HT-29 (cell line): Measurements from ENCODE around the gene USP5. TPM values are rescaled to one million over a fixed set of nuclear protein-coding genes. Genes with fewer than 3 reads are reported as not detected.
A peak's percentile ranks its signal among the peaks of the same experiment; 100 is the strongest.

ENCODE experiments used
- DNase-seq: peaks from one replicate; pipeline ENCODE4 v3.0.0-alpha.2; 2015; ENCODE audit warnings: low spot score
- total RNA-seq: library from RNA; depleted of rRNA; stranded (reverse); fragments of >200 nt; shearing (Covaris generic); gene quantifications from 2 replicates; pipeline ENCODE4 v1.2.3, GENCODE V29; 2014

USP5 gene
- total RNA-seq, 1 experiment from 2014 or later, result 122 TPM

- DNase-seq, result no peak
Observed at GRCh38 chr12:6840330-6840729, 11.6 kb upstream of the USP5 start.

GRCh38 chr12:6840761-6841515, 11.0 kb upstream of the USP5 start, which contains the start of gene GNB3:
Gene GNB3, plus strand, starts transcription at chr12:6840925. Its CDS starts 363 bp downstream, at chr12:6841288.
- DNase-seq, result no peak

GRCh38 chr12:6842075-6842474, 9.9 kb upstream of the USP5 start:
- DNase-seq, result no peak

DNA sequence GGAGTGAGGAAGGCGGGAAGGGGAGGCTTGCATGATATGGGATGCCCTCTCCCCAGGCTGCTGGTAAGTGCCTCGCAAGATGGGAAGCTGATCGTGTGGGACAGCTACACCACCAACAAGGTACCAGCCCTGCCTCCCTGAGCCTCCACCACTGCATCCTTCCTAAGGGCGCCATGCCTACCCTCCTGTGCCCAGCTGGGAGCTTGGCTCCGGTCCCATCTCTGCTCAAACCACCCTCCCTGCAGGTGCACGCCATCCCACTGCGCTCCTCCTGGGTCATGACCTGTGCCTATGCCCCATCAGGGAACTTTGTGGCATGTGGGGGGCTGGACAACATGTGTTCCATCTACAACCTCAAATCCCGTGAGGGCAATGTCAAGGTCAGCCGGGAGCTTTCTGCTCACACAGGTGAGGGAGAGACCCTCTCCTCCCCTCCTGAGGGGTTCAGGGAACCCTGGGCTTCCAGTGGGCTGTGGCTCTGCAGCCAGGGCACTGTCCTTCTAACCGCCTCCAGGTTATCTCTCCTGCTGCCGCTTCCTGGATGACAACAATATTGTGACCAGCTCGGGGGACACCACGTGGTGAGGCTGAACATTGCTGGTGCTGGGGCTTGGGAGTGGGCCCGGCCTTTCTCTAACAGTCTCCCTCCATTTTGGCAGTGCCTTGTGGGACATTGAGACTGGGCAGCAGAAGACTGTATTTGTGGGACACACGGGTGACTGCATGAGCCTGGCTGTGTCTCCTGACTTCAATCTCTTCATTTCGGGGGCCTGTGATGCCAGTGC, 8.6 kb upstream of the USP5 start:
- DNase-seq, result peak; percentile 38

DNA sequence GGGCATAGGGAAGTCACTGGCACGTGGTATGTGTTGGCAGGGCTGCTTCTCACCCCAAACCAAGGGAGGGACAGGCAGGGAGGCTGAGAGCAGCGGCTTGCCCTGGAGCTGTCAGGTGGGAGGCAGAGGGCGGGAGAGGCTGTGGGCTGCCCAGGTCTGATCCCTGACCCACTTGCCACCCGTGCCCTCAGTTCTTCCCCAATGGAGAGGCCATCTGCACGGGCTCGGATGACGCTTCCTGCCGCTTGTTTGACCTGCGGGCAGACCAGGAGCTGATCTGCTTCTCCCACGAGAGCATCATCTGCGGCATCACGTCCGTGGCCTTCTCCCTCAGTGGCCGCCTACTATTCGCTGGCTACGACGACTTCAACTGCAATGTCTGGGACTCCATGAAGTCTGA, 6.6 kb upstream of the USP5 start:
- no peak for DNase-seq

GRCh38 chr12:6846316-6846869, 5.6 kb upstream of the USP5 start:
- no peak for DNase-seq

GRCh38 chr12:6847676-6848075, 4.3 kb upstream of the USP5 start:
- DNase-seq, result no peak

DNA sequence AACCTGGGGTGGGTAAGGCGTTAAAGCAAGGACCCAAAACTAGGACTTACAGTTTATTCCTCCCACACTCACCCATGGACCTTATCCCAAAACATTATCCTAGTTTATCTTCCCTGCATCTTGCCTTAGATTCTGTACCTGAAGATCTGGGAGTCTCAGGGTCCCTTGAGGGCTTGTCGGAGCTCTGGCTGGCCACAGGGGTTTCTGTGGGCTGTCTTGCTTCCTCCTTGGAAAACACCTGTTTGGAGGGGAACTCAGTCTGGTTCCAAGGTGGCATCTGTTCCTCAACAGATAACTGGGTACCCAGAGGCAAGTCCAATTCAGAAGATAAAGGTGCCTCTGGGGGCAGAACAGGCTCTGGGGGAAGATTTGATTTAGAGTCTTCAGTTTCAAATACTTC, 2.5 kb upstream of the USP5 start:
- no peak for DNase-seq

DNA sequence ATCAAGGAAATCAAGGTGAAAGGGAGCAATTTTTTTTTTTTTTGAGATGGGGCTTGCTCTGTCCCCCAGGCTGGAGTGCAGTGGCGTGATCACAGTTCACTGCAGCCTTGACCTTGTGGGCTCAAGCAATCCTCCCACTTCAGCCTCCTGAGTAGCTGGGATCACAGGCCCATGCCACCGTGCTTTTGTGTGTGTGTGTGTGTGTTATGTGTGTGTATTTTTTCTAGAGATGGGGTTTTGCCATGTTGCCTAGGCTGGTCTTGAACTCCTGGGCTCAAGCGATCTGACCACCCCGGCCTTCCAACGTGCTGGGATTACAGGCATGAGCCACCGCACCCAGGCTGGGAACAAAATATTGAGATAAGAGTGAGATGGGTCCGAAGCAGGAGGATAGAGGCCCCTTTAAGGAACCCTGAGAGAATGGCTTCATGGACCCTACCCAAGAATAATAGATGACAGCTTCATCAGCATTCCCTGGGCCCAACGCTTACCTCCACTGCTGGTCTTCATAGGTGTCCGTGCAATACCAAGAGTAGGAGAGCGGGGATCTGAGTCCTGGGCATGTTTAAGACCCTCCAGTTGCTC, 1.9 kb upstream of the USP5 start:
- DNase-seq, result no peak

- DNase-seq, result no peak
Observed at GRCh38 chr12:6850796-6851152, 1.2 kb upstream of the USP5 start.

- peak; percentile 98 for DNase-seq
Observed at GRCh38 chr12:6851153-6851920, 613 bp upstream of the USP5 start, which contains the start of gene CDCA3. Gene CDCA3, minus strand, starts transcription at chr12:6851286. Its CDS starts 334 bp downstream, at chr12:6850952.

GRCh38 chr12:6852651-6853354, 853 bp downstream of the USP5 start:
- DNase-seq, result peak; percentile 50

GRCh38 chr12:6853626-6854025, 1.7 kb downstream of the USP5 start:
- no peak for DNase-seq

DNA sequence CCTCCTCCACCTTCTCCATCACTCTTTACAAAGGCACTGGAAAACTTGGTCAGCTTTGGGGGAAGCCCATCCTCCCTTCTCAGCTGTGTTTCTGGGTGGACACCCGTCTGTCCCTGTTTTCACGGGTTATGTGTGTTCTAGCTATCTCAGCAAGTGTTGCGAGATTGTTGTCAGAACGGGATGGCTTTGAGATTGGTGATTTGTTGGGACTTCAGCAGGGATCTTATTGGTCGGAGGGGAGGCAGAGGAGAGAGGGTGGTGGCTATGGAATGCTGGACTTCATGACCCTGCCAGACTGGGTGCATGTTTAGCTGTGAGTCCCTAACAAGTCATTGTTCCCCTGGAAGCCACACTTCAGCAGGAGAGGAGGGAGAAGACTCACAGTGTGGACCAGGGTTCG, 2.1 kb downstream of the USP5 start:
- DNase-seq, result no peak

GRCh38 chr12:6855322-6855721, 3.4 kb downstream of the USP5 start:
- no peak for DNase-seq

- no peak for DNase-seq
Observed at GRCh38 chr12:6858799-6859198, 6.8 kb downstream of the USP5 start.

GRCh38 chr12:6860116-6860515, 8.2 kb downstream of the USP5 start:
- DNase-seq, result no peak

- DNase-seq, result no peak
Observed at GRCh38 chr12:6860942-6861341, 9.0 kb downstream of the USP5 start.

GRCh38 chr12:6861391-6861790, 9.4 kb downstream of the USP5 start:
- DNase-seq, result no peak

DNA sequence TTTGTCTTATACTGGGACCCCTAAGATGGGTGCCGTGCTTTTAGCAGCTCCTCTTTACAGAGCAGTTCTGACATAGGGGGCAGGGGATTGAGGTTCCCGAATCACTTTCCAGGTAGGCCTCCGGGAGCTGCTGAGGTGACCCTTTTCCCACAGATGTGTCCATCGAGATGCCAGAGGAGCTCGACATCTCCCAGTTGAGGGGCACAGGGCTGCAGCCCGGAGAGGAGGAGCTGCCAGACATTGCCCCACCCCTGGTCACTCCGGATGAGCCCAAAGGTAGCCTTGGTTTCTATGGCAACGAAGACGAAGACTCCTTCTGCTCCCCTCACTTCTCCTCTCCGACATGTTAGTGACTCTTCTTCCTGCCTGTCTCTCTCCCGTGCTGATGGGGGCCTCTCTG, 11.1 kb downstream of the USP5 start:
- DNase-seq, result no peak
